GM12801 (cell line): ENCODE measurements around the gene PCNX2.

Source experiments
- CTCF ChIP-seq: IDR thresholded peaks from one replicate; pipeline ENCODE4 v1.5.1; 2011; ENCODE audit warnings: control low read depth; ENCODE audit not compliant: insufficient read length; ENCODE audit errors: extremely low read depth

Gene PCNX2

GRCh38 chr1:233045588-233045987 lies 249.9 kb downstream of the PCNX2 start:
- no peak for TF ChIP-seq CTCF

- TF ChIP-seq CTCF, result no peak
These were observed 252.7 kb downstream of the PCNX2 start for GRCh38 chr1:233042834-233043233.

- no peak for TF ChIP-seq CTCF
These were observed 255.0 kb downstream of the PCNX2 start for GRCh38 chr1:233040494-233040893.

GRCh38 chr1:233038581-233038980 lies 256.9 kb downstream of the PCNX2 start:
- no peak for TF ChIP-seq CTCF

- TF ChIP-seq CTCF, result no peak
These were observed 257.7 kb downstream of the PCNX2 start for GRCh38 chr1:233037843-233038242.

GRCh38 chr1:233034836-233035235 lies 260.7 kb downstream of the PCNX2 start:
- no peak for TF ChIP-seq CTCF

- TF ChIP-seq CTCF, result no peak
These were observed 262.2 kb downstream of the PCNX2 start for GRCh38 chr1:233033361-233033760.

- no peak for TF ChIP-seq CTCF
These were observed 262.6 kb downstream of the PCNX2 start for GRCh38 chr1:233032916-233033315.
